HG03439 (cell line): ENCODE results near the gene ZMAT3.
"Not testable (repeated sequence)": the region's sequence is repeated elsewhere in the genome, so short reads cannot be mapped to it uniquely, and the experiment has no call there.

ENCODE experiments used
- ATAC-seq: cut with Tn5 transposase; IDR thresholded peaks from one replicate; pipeline ENCODE4 v1.9.1; 2021; ENCODE audit warnings: mild to moderate bottlenecking, moderate library complexity; ENCODE audit not compliant: unreplicated experiment

Gene ZMAT3, protein sequence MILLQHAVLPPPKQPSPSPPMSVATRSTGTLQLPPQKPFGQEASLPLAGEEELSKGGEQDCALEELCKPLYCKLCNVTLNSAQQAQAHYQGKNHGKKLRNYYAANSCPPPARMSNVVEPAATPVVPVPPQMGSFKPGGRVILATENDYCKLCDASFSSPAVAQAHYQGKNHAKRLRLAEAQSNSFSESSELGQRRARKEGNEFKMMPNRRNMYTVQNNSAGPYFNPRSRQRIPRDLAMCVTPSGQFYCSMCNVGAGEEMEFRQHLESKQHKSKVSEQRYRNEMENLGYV

DNA sequence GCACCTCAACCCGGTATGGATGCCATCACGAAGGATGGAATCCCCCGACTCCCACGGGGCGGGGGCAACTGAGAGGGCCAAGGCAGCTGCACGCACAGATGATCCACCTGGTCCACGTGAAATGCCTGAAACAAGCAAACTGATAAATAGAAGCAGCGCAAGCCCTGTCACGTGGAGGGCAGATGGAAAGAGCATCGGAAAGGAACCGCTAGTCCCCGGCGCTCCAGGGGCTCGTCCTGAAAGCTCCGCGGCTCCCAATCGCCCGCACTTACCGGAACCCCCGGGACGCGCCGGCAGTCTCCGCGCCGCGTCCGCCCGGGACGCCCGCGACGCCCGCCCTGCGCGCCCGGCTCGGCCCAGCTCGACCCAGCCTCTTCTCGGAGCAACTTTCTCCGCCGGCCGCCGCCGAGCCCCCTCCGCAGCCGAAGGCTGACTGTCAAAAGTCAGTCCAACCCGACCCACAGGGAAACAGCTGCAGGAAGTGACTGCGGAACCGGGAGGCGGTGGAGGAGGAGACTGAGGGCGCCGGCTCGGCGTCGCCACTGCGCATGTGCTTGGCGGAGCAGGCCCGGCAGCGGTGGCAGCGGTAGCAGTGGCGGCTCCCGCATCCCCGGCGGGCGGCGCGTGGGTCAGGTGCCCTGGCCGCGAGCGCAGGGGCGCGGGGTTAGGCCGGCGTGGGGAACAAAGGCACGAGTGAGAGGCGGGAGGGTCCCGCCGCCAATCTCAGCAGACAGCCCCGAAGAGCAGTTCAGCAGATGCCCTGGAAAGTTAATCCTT is at the start of gene ZMAT3:
Gene ZMAT3, minus strand, starts transcription at position 487 of the 777 bp plus-strand sequence. CDS start 4,057 bp downstream, outside the sequence.
- peak; percentile 74 for ATAC-seq

- ATAC-seq, result no peak
Measured at GRCh38 chr3:179116816-179117215, 45.2 kb upstream of the ZMAT3 start.

DNA sequence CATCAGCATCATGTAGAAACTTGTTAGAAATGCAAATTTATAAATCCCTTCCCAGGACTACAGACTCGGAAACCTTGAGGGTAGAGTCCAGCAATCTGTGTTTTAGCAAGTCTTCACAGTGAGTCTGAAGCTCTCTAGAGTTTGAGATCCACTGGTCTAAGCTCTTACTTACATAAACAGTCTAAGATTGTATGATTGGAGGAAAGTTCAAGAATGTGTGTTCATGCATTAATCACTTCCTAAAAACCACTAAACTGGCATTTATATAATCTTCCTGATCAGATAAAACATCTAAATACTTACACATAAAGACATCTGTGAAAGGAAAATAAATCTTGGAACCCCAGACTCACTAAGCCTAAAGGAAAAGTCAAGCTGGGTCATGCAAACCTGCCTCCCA is 43.8 kb upstream of the ZMAT3 start:
- ATAC-seq, result not testable (repeated sequence)

DNA sequence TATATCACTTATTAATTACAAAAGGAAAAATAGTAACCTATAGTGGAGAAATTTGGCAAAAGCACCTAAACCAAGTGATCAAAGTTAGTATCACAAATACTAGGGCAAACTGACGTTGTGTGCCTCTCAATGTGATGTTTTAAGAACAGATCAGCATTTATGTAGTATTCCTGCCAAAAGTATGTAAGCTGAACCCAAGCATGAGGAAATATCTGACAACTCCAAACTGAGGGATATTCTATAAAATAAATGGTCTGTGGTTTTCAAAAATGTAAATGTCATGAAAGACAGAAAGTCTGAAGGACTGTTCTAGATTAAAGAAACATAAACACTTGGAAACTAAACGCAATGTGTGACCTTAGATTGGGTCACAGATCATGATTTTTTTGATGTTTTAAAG is 42.3 kb upstream of the ZMAT3 start:
- ATAC-seq, result no peak

DNA sequence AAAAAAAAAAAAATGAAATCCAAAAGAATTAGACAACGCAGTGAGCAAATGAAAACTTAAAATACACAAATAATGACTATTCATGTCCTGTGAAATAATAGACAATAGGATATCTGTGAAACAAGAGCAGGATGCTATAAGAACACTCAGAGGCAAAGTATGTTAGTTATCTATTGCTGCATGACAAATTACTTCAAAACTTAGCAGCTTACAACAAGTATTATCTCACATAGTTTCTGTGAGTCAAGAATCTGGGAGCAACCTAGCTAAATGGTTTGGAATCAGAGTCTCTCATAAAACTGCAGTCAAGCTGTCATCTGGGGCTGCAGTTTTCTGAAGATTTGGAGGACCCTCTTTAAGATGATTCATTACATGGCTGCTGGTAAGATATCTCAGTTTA is 36.5 kb upstream of the ZMAT3 start:
- no peak for ATAC-seq

DNA sequence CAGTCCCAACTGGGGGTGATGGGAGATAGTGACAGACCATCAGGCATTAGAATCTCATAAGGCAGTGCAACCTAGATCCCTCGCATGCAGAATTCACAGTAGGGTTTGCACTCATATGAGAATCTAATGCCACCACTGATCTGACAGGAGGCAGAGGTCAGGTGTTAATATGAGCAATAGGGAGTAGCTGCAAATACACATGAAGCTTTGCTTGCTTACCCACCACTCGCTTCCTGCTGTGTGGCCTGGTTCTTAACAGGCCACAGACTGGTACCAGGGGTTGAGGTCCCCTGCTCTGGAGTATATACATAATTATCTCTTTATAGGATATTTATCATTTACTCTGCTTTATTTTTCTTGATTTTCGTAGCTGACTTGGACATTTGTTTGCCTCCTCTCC is 36.0 kb upstream of the ZMAT3 start:
- ATAC-seq, result no peak

DNA sequence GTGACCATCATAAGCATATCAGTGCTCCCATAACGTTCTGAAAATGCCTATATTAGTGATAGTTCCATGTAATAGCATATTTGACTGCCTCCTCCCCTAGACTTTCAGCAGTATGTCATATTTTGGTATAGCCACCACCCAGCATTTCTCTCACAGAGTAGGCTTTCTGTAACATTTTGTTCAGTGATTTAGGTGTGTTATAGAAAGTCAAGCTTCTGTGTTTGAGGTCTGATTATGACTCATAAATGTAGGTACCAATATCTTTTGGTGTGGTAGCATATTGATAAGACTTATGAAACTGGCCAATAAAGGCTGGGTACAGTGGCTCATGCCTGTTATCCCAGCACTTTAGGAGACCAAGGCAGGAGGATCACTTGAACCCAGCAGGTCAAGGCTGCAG is 34.3 kb upstream of the ZMAT3 start:
- no peak for ATAC-seq

DNA sequence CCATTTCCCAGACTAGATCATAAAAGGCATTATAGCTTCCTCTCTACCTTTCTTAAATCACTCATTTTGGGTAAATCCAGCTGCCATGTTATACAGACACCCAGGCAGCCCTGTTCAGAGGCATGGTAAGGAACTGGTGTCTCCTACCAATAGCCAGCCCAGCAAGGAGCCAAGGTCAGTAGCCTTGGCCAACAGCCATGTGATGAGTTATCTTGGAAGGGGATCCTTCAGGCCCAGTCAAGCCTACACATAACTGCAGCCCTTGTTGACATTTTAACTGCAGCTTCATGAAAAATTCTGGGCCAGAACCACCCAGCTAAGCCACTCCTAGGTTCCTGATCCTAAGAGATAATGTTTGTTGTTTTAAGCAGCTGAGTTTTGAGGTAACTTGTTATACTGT is 29.0 kb upstream of the ZMAT3 start:
- ATAC-seq, result no peak

GRCh38 chr3:179098388-179099077 is 26.9 kb upstream of the ZMAT3 start:
- no peak for ATAC-seq

GRCh38 chr3:179093807-179094206 is 22.2 kb upstream of the ZMAT3 start:
- ATAC-seq, result no peak

DNA sequence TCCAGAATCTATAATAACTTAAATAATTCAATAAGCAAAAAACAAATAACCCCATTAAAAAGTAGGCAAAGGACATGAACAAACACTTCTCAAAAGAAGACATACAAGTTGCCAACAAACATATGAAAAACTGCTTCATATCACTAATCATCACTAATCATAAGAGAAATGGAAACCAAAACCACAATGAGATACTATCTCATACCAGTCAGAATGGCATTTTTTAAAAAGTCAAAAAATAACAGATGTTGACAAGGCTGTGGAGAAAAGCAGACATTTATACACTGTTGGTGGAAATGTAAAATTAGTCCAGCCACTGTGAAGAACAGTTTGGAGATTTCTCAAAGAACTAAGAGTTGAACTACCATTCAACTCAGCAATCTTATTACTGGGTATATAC is 19.5 kb upstream of the ZMAT3 start:
- ATAC-seq, result no peak

- no peak for ATAC-seq
Measured at GRCh38 chr3:179088306-179088705, 16.7 kb upstream of the ZMAT3 start.

DNA sequence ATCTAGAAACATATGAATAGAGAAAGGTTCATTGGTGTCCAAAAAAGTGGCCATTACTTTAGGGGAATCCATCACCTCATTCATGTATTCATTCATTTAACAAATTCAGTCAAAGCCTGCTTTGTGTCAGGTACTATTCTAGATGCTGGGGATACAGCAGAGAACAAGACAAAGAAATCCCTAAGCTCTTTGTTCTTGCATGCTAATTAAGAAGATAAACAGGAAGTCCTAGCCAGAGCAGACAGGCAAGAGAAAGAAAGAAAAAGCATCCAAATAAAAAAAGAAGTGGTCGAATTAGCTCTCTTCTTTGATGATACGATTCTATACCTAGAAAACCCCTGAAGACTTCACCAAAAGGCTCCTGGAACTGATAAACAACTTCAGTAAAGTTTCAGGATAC is 12.4 kb upstream of the ZMAT3 start:
- no peak for ATAC-seq

DNA sequence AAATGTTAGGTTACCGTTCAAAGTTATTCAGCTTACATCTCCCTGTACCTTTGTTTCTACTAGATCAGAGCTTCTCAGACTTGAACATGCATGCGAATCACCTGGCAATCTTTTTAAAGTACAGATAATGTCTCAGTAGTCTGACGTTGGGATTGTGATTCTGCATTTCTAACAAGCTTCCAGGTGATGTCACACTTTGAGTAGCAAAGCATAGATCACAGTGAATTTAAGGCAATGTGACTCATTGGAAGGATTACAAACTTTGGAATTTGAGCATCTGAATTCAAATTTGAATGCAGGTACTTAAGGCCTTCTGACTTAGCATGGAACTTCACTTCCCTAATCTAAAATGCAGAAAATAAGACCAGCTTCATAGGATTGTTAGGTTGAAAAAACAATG is 10.8 kb upstream of the ZMAT3 start:
- no peak for ATAC-seq

- ATAC-seq, result no peak
Measured at GRCh38 chr3:179081885-179082284, 10.3 kb upstream of the ZMAT3 start.

DNA sequence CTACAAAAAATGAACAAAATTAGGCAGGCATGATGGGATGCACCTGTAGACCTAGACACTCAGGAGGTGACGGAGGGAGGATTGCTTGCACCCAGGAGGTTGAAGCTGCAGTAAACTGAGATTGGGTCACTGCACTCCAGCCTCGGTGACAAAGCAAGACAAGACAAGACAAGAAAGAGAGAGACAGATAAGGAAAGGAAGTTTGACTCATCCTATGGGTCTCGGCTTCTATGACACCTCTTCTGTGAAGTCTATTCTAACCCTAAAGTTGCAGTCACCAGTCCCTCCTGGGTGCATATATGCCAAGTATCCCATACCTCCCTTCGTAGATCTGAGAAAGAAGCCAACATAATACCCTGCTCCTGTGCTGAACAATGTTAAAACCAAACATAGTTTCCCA is 7.9 kb upstream of the ZMAT3 start:
- no peak for ATAC-seq

GRCh38 chr3:179076243-179077027 is 4.8 kb upstream of the ZMAT3 start:
- no peak for ATAC-seq

- no peak for ATAC-seq
Measured at GRCh38 chr3:179074656-179075055, 3.0 kb upstream of the ZMAT3 start.

GRCh38 chr3:179073816-179074215 is 2.2 kb upstream of the ZMAT3 start:
- no peak for ATAC-seq

GRCh38 chr3:179072100-179072438 is 460 bp upstream of the ZMAT3 start:
- peak; percentile 21 for ATAC-seq

DNA sequence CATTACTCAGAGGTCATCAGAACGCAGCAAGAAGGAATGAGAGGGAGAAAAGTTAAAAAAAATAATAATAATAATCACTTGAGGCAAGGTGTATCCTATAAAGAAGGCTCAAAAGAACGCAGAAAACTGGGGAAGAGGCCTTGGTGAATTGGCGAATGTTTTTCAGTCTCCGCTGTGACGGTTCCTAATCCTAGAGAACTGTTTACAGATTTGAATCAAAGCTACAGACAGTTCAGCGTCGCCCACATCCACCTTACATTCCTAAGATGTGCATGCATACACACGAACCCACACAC is 634 bp downstream of the ZMAT3 start:
- ATAC-seq, result no peak
